HepG2 (cell line): ENCODE data around the gene ENGASE. TPM values are rescaled to one million over a fixed set of nuclear protein-coding genes. Genes with fewer than 3 reads are reported as not detected.

Experiments used
- ATAC-seq: fragments of 200-7000 bp; cut with Tn5 transposase; 3 replicates; pipeline ENCODE4 v1.9.1; 2020; ENCODE audit warnings: mild to moderate bottlenecking, moderate library complexity
- BruUV-seq: library from RNA; stranded (reverse); fragments of 400-500 nt; replicated peaks from 2 replicates; lab custom pipeline; 2021; lab: Mats Ljungman, UMichigan
- CTCF ChIA-PET: fragments of 300-600 bp; formaldehyde crosslinking; extraction: SDS; loops from one replicate; lab custom pipeline; 2021; ENCODE audit warnings: low total read pairs, inconsistent platforms, low intra/inter-chr PET ratio; lab: Yijun Ruan, JAX
- POLR2A ChIA-PET: fragments of 350-600 bp; sonication (Branson Sonifier 250); formaldehyde crosslinking; loops from one replicate; lab custom pipeline; 2020; ENCODE audit warnings: antibody characterized with exemption, inconsistent platforms; lab: Yijun Ruan, JAX
- DNase-seq: peaks from one replicate; pipeline ENCODE4 v3.0.0-alpha.2; 2015; ENCODE audit warnings: low spot score
- FAIRE-seq: peaks from 3 replicates; lab custom pipeline; 2011; peaks lifted over from hg19 to GRCh38; lab: Jason Lieb, UNC
- H2AFZ ChIP-seq: one replicate; pipeline ENCODE4 v1.6.1; 2011; ENCODE audit warnings: low read length, inconsistent platforms
- H3K27ac ChIP-seq: fragments of 300-600 bp; 3 replicates; pipeline ENCODE4 v1.8.0; 2011; ENCODE audit warnings: mixed run types, mild to moderate bottlenecking, mixed read lengths, low read length, inconsistent platforms; ENCODE audit not compliant: insufficient read depth; ENCODE audit errors: extremely low read length
- H3K27me3 ChIP-seq, 2 experiments: fragments of 200-600 bp in 1 of 2; 2 replicates in 1 of 2; 3 replicates in 1 of 2; pipeline versions ENCODE4 v1.6.0 to v1.8.0; 2011; ENCODE audit warnings: low read length in 2 of 2, mild to moderate bottlenecking in 2 of 2, moderate library complexity in 2 of 2, inconsistent platforms in 1 of 2; ENCODE audit not compliant: insufficient read depth in 2 of 2, control insufficient read depth in 1 of 2
- H3K36me3 ChIP-seq, 2 experiments: fragments of 200-600 bp in 1 of 2; replicated peaks in 1 of 2; 2 replicates in 1 of 2; 3 replicates in 1 of 2; pipeline versions ENCODE4 v1.5.1 to v1.8.0; 2011; ENCODE audit warnings: low read length in 2 of 2, inconsistent platforms in 1 of 2; ENCODE audit not compliant: insufficient read depth in 2 of 2, control insufficient read depth in 1 of 2
- H3K4me1 ChIP-seq: 2 replicates; pipeline ENCODE4 v1.5.1; 2012; ENCODE audit warnings: low read length, inconsistent platforms; ENCODE audit not compliant: insufficient read depth
- H3K4me2 ChIP-seq: 2 replicates; pipeline ENCODE4 v1.6.0; 2011; ENCODE audit warnings: low read depth, low read length, inconsistent platforms
- H3K4me3 ChIP-seq, 3 experiments: fragments of 200-600 bp in 1 of 3; sonication (generic), shearing (Covaris generic) in 1 of 3; replicated peaks in 1 of 3; 2 replicates each; pipeline ENCODE4 v1.5.1; 2011 to 2016; ENCODE audit warnings: low read length in 3 of 3, inconsistent platforms in 2 of 3, low read depth in 2 of 3, mild to moderate bottlenecking in 2 of 3, control low read depth in 1 of 3, mixed read lengths in 1 of 3; ENCODE audit not compliant: insufficient read depth in 1 of 3
- H3K79me2 ChIP-seq: one replicate; pipeline ENCODE4 v1.6.1; 2011; ENCODE audit warnings: low read length, inconsistent platforms; ENCODE audit not compliant: insufficient read depth
- H3K9ac ChIP-seq: 2 replicates; pipeline ENCODE4 v1.6.0; 2011; ENCODE audit warnings: mild to moderate bottlenecking, low read depth, low read length, inconsistent platforms; ENCODE audit not compliant: insufficient read depth
- H3K9me3 ChIP-seq: 2 replicates; pipeline ENCODE4 v1.5.1; 2012; ENCODE audit warnings: mild to moderate bottlenecking, low read length
- H4K20me1 ChIP-seq: 2 replicates; pipeline ENCODE4 v1.6.0; 2011; ENCODE audit warnings: inconsistent platforms, mild to moderate bottlenecking, low read length, moderate library complexity; ENCODE audit not compliant: insufficient read depth
- KLF13 ChIP-seq: sonication (generic); formaldehyde crosslinking; IDR thresholded peaks from 2 replicates; pipeline ENCODE4 v1.4.0; 2020; ENCODE audit warnings: mild to moderate bottlenecking, missing genetic modification reagents
- POLR2A ChIP-seq, 2 experiments: IDR thresholded peaks; 2 replicates each; pipeline ENCODE4 v1.6.1; 2011; ENCODE audit warnings: low read depth in 2 of 2, low read length in 2 of 2, mild to moderate bottlenecking in 1 of 2, moderate library complexity in 1 of 2; ENCODE audit not compliant: insufficient read depth in 1 of 2
- RBFOX2 ChIP-seq: fragments of 200-400 bp; formaldehyde crosslinking; IDR thresholded peaks from 2 replicates; pipeline ENCODE4 v1.6.1; 2017; ENCODE audit warnings: low read depth, mild to moderate bottlenecking, low read length
- U2AF2 ChIP-seq: fragments of 200-400 bp; formaldehyde crosslinking; IDR thresholded peaks from 2 replicates; pipeline ENCODE4 v1.6.1; 2017; ENCODE audit warnings: low read depth, mild to moderate bottlenecking, low read length
- WGBS: methylation state at CpG from one replicate; pipeline ENCODE4 v1.1.6; 2017; ENCODE audit warnings: low lambda C conversion rate; 5-methylcytosine and 5-hydroxymethylcytosine counted together
- in situ Hi-C: cut with HindIII; loops from 2 replicates; pipeline ENCODE4 v1.10.0; 2017; ENCODE audit warnings: low pct_unique_long_range_greater_than_20kb; ENCODE audit not compliant: extremely low pct_ligation_motif_present
- intact Hi-C: fragments of 100-400 bp; cut with micrococcal nuclease; formaldehyde crosslinking; loops from one replicate; pipeline ENCODE4 v1.10.0; 2022; ENCODE audit not compliant: unreplicated experiment
- polyA plus RNA-seq, 8 experiments: library from polyadenylated mRNA; depleted of rRNA in 3 of 8; stranded (reverse) in 7 of 8; unstranded in 1 of 8; fragments of >200 nt; fragmentation: Illumina TruSeq in 4 of 8; extraction: Trizol in 4 of 8; gene quantifications; 2 replicates each; pipeline versions ENCODE4 v1.2.1 to v1.2.3, GENCODE V29; 2011 to 2016; ENCODE audit warnings: low read depth in 4 of 8, missing spikeins in 1 of 8, mixed read lengths in 1 of 8; ENCODE audit not compliant: insufficient read depth in 1 of 8
- total RNA-seq, 5 experiments: library from RNA; depleted of rRNA; stranded (reverse); fragments of >200 nt; fragmentation: Illumina TruSeq; extraction: Trizol; gene quantifications; 2 replicates each; pipeline ENCODE4 v1.2.3, GENCODE V29; 2016; ENCODE audit warnings: low read depth in 1 of 5

The ENGASE gene
- total and polyA plus RNA-seq, 2 of the 13 experiments (the other 11 are each of a cell fraction or from before 2014, with no cell fraction given) = 10.6 to 18.1 TPM

DNA sequence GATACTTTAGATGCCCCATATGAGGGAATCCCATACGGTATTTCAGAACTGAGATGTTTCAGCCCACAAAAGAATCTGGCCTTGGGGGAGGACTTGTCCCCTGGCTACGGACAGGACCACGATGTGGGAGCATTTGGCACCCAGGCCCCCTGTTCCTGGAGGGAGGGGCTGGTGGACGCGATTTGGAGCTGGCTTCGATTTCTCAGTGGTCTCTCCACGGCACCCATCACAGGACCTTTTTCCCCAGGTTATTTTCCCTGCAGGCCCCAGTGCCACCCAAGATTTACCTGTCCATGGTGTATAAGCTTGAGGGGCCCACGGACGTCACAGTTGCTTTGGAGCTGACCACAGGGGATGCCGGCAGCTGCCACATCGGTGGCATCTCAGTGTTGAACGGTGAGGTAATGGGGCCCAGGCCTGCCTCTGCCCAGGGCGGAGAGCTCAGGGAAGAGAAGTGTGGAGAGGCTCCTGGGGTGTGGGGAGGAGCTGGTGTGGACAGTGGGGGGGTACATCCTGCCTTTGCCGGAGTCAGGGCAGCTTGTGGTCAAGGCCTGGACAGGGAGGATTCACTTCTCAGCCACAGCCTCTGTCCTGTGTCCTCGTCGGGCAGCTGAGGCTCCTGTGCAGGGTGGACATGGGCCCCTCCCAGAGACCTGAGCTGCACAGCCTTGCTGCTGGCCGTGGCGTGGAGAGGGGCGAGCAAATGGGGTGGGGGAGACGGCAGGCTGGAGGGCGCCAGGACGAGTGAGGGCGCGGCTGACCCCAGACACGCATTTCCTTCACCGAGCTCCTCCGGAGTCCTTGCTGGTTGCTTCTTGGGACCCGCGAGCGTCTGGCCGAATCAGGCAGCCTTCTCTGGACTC, 9.9 kb downstream of the ENGASE start:
- in situ Hi-C loops (loop anchor here (5.0 kb wide), 2 partner anchors 37 to 303 kb away; no protein-coding TSS in a partner anchor), intact Hi-C loops (no loop called here)
- no TSS peak for BruUV-seq
- no peak overlapping the region for H3K4me2 ChIP-seq
- no peaks in the 10 kb centered on the region for H3K79me2 ChIP-seq
- peaks cover 11% of the 10 kb centered on the region; the same call in 1 of the 2 replicates for H4K20me1 ChIP-seq
- TF ChIP-seq RBFOX2 (0 out of 2 replicates have a peak, but pooled peaks have one; percentile 10), KLF13 (CRISPR knock-in tag) (no peak), U2AF2 (no peak)
- no peak overlapping the region for H3K4me3 ChIP-seq
- H3K27ac ChIP-seq = no peak overlapping the region
- ChIA-PET POLR2A (interaction anchor here (1.0 to 1.2 kb wide), 2 partner anchors 10 to 57 kb away, joined by 3 to 4 read pairs; partner anchors contain the start of gene ENGASE), CTCF (no interaction called here)
- 97% methylated on average over 23 of the region's 31 CpGs for WGBS
- FAIRE-seq (no peak), DNase-seq (no peak), ATAC-seq (no peak)
- no peaks in the 10 kb centered on the region for H3K27me3 ChIP-seq
- H3K4me1 ChIP-seq = no peaks in the 10 kb centered on the region
- H3K9ac ChIP-seq = no peak overlapping the region
- H3K9me3 ChIP-seq = no peaks in the 10 kb centered on the region
- peaks cover 19 to 32% of the 10 kb centered on the region in 2 experiments; a peak in 4 of 5 replicates for H3K36me3 ChIP-seq
- no peak overlapping the region for H2AFZ ChIP-seq

DNA sequence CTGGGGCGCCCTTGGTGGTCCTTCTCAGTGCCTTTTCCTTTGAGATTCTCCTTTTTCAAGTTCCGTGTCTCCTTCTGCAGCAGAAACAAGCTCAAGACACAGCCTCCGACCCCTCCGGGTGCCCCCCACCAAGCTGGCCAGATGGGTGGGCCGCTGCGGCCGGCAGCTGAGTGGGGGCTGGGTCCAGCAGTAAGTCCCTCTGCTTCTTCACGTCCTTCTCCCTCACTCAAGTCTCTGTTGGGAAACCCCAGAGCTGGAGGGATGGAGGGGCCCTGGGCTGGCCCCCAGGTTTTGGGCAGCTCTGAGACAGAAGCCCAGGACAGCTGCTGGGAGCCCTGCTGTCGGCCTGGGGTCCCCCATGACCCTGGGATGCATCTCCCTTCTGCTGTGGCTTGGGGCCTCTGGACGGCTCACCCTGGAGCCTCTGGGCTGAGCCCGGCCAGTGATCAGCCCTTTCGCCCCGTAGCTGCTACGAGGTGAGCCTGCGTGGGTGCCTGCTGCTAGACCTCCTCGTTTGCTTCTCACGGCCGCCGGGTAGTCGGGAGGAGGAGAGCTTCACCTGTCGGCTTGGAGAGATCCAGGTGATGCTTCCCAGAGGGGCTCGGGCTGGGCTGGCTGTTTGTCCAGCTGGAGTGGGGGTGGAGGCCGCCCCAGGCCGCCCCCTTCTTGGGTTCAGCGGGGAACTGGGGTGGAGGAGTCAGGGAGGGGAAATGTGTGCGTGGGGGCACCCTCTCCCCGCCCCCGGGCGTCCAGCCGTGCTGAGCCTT, 10.7 kb downstream of the ENGASE start:
- FAIRE-seq = no peak
- H3K79me2 ChIP-seq = no peaks in the 10 kb centered on the region
- no peak overlapping the region for H2AFZ ChIP-seq
- ChIA-PET CTCF (no interaction called here), POLR2A (interaction anchor here (1.0 to 1.2 kb wide), 2 partner anchors 11 to 57 kb away, joined by 3 to 4 read pairs; partner anchors contain the start of gene ENGASE)
- no peaks in the 10 kb centered on the region for H3K27me3 ChIP-seq
- DNase-seq = no peak
- peaks cover 11% of the 10 kb centered on the region; the same call in 1 of the 2 replicates for H4K20me1 ChIP-seq
- no TSS peak for BruUV-seq
- in situ Hi-C loops (loop anchor here (5.0 kb wide), 1 partner anchor 302 kb away; no protein-coding TSS in a partner anchor), intact Hi-C loops (no loop called here)
- no peaks in the 10 kb centered on the region for H3K9me3 ChIP-seq
- no peak for ATAC-seq
- WGBS = 98% methylated on average over 18 of the region's 30 CpGs
- H3K4me2 ChIP-seq = no peak overlapping the region
- TF ChIP-seq POLR2A (IDR thresholded peaks at IDR 0.05; ENCODE audit: insufficient read depth in 1 of 2, low read depth in 2 of 2, low read length in 2 of 2) (no peak), RBFOX2 (0 out of 2 replicates have a peak, but pooled peaks have one; percentile 0)
- H3K36me3 ChIP-seq = peaks cover 16 to 25% of the 10 kb centered on the region in 2 experiments; a peak in 4 of 5 replicates
- no peak overlapping the region for H3K9ac ChIP-seq
- H3K27ac ChIP-seq = no peak overlapping the region
- H3K4me1 ChIP-seq = no peaks in the 10 kb centered on the region
- no peak overlapping the region for H3K4me3 ChIP-seq
